IPS-20b (cell line): ENCODE results near the gene ALKBH5.

ENCODE experiments used
- H3K27ac ChIP-seq: one replicate; pipeline ENCODE4 v1.5.1; 2013; ENCODE audit warnings: low read length
- H3K27me3 ChIP-seq: 2 replicates; pipeline ENCODE4 v1.6.1; 2013; ENCODE audit warnings: mild to moderate bottlenecking, low read length, inconsistent platforms; ENCODE audit not compliant: insufficient read depth
- H3K36me3 ChIP-seq: 2 replicates; pipeline ENCODE4 v1.6.1; 2013; ENCODE audit warnings: low read depth, mild to moderate bottlenecking, inconsistent platforms, low read length, moderate library complexity; ENCODE audit not compliant: insufficient read depth
- H3K4me1 ChIP-seq: 2 replicates; pipeline ENCODE4 v1.6.1; 2013; ENCODE audit warnings: mild to moderate bottlenecking, control low read depth, inconsistent platforms, low read length, moderate library complexity; ENCODE audit not compliant: insufficient read depth
- H3K4me3 ChIP-seq: 2 replicates; pipeline ENCODE4 v1.5.1; 2013; ENCODE audit warnings: mild to moderate bottlenecking, low read length, inconsistent platforms
- H3K9ac ChIP-seq: 2 replicates; pipeline ENCODE4 v1.6.1; 2013; ENCODE audit warnings: low read depth, mild to moderate bottlenecking, inconsistent platforms, low read length, moderate library complexity
- H3K9me3 ChIP-seq: 2 replicates; pipeline ENCODE4 v1.6.1; 2013; ENCODE audit warnings: mild to moderate bottlenecking, low read depth, low read length, inconsistent platforms; ENCODE audit not compliant: insufficient read depth

The ALKBH5 gene

GRCh38 chr17:18144855-18145254 lies 38.8 kb upstream of the ALKBH5 start:
- H3K27me3 ChIP-seq: no peaks in the 10 kb centered on the region
- no peak overlapping the region for H3K4me3 ChIP-seq
- H3K9me3 ChIP-seq: no peaks in the 10 kb centered on the region
- H3K27ac ChIP-seq: no peak overlapping the region
- no peak overlapping the region for H3K9ac ChIP-seq
- H3K4me1 ChIP-seq: no peaks in the 10 kb centered on the region; the same call in 1 of the 2 replicates
- no peaks in the 10 kb centered on the region for H3K36me3 ChIP-seq

- Histone ChIP-seq H3K4me3 (no peak overlapping the region), H3K36me3 (no peaks in the 10 kb centered on the region), H3K9ac (no peak overlapping the region), H3K27ac (no peak overlapping the region), H3K4me1 (no peaks in the 10 kb centered on the region; the same call in 1 of the 2 replicates), H3K27me3 (no peaks in the 10 kb centered on the region), H3K9me3 (no peaks in the 10 kb centered on the region)
These were observed 37.8 kb upstream of the ALKBH5 start for GRCh38 chr17:18145811-18146210.

GRCh38 chr17:18146259-18146658 lies 37.4 kb upstream of the ALKBH5 start:
- H3K36me3 ChIP-seq: no peaks in the 10 kb centered on the region
- no peak overlapping the region for H3K4me3 ChIP-seq
- no peak overlapping the region for H3K9ac ChIP-seq
- no peaks in the 10 kb centered on the region for H3K9me3 ChIP-seq
- no peaks in the 10 kb centered on the region for H3K27me3 ChIP-seq
- H3K4me1 ChIP-seq: no peaks in the 10 kb centered on the region; the same call in 1 of the 2 replicates
- no peak overlapping the region for H3K27ac ChIP-seq

GRCh38 chr17:18146980-18147379 lies 36.6 kb upstream of the ALKBH5 start:
- H3K4me1 ChIP-seq: no peaks in the 10 kb centered on the region; the same call in 1 of the 2 replicates
- no peak overlapping the region for H3K9ac ChIP-seq
- H3K36me3 ChIP-seq: no peaks in the 10 kb centered on the region
- H3K9me3 ChIP-seq: no peaks in the 10 kb centered on the region
- no peak overlapping the region for H3K27ac ChIP-seq
- no peak overlapping the region for H3K4me3 ChIP-seq
- H3K27me3 ChIP-seq: no peaks in the 10 kb centered on the region

- no peaks in the 10 kb centered on the region for H3K36me3 ChIP-seq
- no peak overlapping the region for H3K27ac ChIP-seq
- H3K27me3 ChIP-seq: no peaks in the 10 kb centered on the region
- H3K4me1 ChIP-seq: peaks cover 5% of the 10 kb centered on the region; the same call in 1 of the 2 replicates
- no peak overlapping the region for H3K4me3 ChIP-seq
- no peak overlapping the region for H3K9ac ChIP-seq
- no peaks in the 10 kb centered on the region for H3K9me3 ChIP-seq
These were observed 35.0 kb upstream of the ALKBH5 start for GRCh38 chr17:18148586-18148985.

- H3K4me3 ChIP-seq: no peak overlapping the region
- H3K27me3 ChIP-seq: no peaks in the 10 kb centered on the region
- H3K9ac ChIP-seq: no peak overlapping the region
- peaks cover 5% of the 10 kb centered on the region; the same call in 1 of the 2 replicates for H3K4me1 ChIP-seq
- no peaks in the 10 kb centered on the region for H3K9me3 ChIP-seq
- no peaks in the 10 kb centered on the region for H3K36me3 ChIP-seq
- H3K27ac ChIP-seq: no peak overlapping the region
These were observed 32.3 kb upstream of the ALKBH5 start for GRCh38 chr17:18151290-18151689.

- no peak overlapping the region for H3K4me3 ChIP-seq
- no peaks in the 10 kb centered on the region for H3K36me3 ChIP-seq
- H3K9ac ChIP-seq: no peak overlapping the region
- H3K9me3 ChIP-seq: no peaks in the 10 kb centered on the region
- peaks cover 5% of the 10 kb centered on the region; the same call in 1 of the 2 replicates for H3K4me1 ChIP-seq
- no peaks in the 10 kb centered on the region for H3K27me3 ChIP-seq
- no peak overlapping the region for H3K27ac ChIP-seq
These were observed 28.4 kb upstream of the ALKBH5 start for GRCh38 chr17:18155179-18155578.

- H3K27me3 ChIP-seq: no peaks in the 10 kb centered on the region
- no peak overlapping the region for H3K9ac ChIP-seq
- no peak overlapping the region for H3K27ac ChIP-seq
- no peaks in the 10 kb centered on the region for H3K36me3 ChIP-seq
- H3K9me3 ChIP-seq: no peaks in the 10 kb centered on the region
- H3K4me3 ChIP-seq: no peak overlapping the region
- peaks cover 5% of the 10 kb centered on the region; the same call in 1 of the 2 replicates for H3K4me1 ChIP-seq
These were observed 27.3 kb upstream of the ALKBH5 start for GRCh38 chr17:18156171-18156975.

- Histone ChIP-seq H3K9me3 (no peaks in the 10 kb centered on the region), H3K9ac (no peak overlapping the region), H3K4me3 (no peak overlapping the region), H3K27ac (no peak overlapping the region), H3K36me3 (no peaks in the 10 kb centered on the region), H3K27me3 (no peaks in the 10 kb centered on the region), H3K4me1 (peaks cover 5% of the 10 kb centered on the region; the same call in 1 of the 2 replicates)
These were observed 26.7 kb upstream of the ALKBH5 start for GRCh38 chr17:18156976-18157280.

- Histone ChIP-seq H3K4me3 (peak overlapping the region; percentile 64; the same call in 1 of the 2 replicates), H3K27me3 (no peaks in the 10 kb centered on the region), H3K27ac (no peak overlapping the region), H3K36me3 (no peaks in the 10 kb centered on the region), H3K4me1 (peaks cover 5% of the 10 kb centered on the region; the same call in 1 of the 2 replicates), H3K9ac (no peak overlapping the region; the same call in 1 of the 2 replicates), H3K9me3 (no peaks in the 10 kb centered on the region)
These were observed 26.2 kb upstream of the ALKBH5 start for GRCh38 chr17:18157354-18157985.

- H3K27ac ChIP-seq: no peak overlapping the region
These were observed 25.5 kb upstream of the ALKBH5 start for GRCh38 chr17:18158022-18158600.

More at GRCh38 chr17:18158022-18158600, 25.5 kb upstream of the ALKBH5 start:
- peak overlapping the region; percentile 45; the same call in 1 of the 2 replicates for H3K9ac ChIP-seq
- H3K4me1 ChIP-seq: peaks cover 1% of the 10 kb centered on the region; the same call in 1 of the 2 replicates
- no peaks in the 10 kb centered on the region for H3K27me3 ChIP-seq
- no peaks in the 10 kb centered on the region for H3K9me3 ChIP-seq
- H3K4me3 ChIP-seq: peak overlapping the region; percentile 64; the same call in 1 of the 2 replicates
- H3K36me3 ChIP-seq: no peaks in the 10 kb centered on the region
